Measurements from ENCODE around the gene TM9SF3.

DNA sequence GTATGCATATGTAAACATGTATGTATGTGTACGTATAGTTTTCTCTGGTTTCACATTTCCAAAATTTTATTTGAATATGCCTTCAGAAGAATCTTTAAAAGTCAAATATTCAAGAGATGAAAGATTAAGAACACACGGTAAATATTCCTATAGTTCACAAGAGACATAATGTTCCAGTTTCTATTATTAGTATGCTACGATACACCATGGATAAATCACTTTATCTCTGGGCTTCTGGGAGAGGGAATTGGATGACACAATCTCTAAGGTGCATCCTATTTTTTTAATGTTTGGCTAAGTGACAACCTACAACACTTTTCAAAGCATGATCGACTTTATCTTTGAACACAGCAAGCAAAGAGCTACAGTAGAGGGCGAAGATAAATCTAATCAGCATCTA is 13.8 kb downstream of the TM9SF3 start:
- TF ChIP-seq POLR2A (IDR thresholded peaks at IDR 0.05; ENCODE audit: low read depth, low read length) (no peak), CTCF (conservative IDR thresholded peaks at IDR 0.05; ENCODE audit: low read depth, low read length) (no peak)
